Keratinocyte (primary cell): Measurements from ENCODE around the gene ANKRD28. TPM values are rescaled to one million over a fixed set of nuclear protein-coding genes. Genes with fewer than 3 reads are reported as not detected.

ENCODE experiments used
- DNase-seq: peaks from one replicate; pipeline ENCODE4 v3.0.0-alpha.2; 2011; ENCODE audit warnings: low read depth, missing footprints, low spot score
- FAIRE-seq: peaks from 2 replicates; lab custom pipeline; 2011; peaks lifted over from hg19 to GRCh38; lab: Jason Lieb, UNC
- H2AFZ ChIP-seq: 2 replicates; pipeline ENCODE4 v1.6.0; 2012; ENCODE audit warnings: low read length, control low read depth, inconsistent platforms; ENCODE audit not compliant: control insufficient read depth
- H3K27ac ChIP-seq: 2 replicates; pipeline ENCODE4 v1.5.1; 2011; ENCODE audit warnings: low read length; ENCODE audit not compliant: control insufficient read depth, insufficient read depth
- H3K27me3 ChIP-seq: 3 replicates; pipeline ENCODE4 v1.6.0; 2011; ENCODE audit warnings: low read length; ENCODE audit not compliant: control insufficient read depth, insufficient read depth; ENCODE audit errors: extremely low read depth
- H3K36me3 ChIP-seq, 2 experiments: 2 replicates in 1 of 2; 3 replicates in 1 of 2; pipeline ENCODE4 v1.5.1; 2011; ENCODE audit warnings: low read length in 2 of 2, mild to moderate bottlenecking in 1 of 2; ENCODE audit not compliant: control insufficient read depth in 2 of 2, insufficient read depth in 2 of 2; ENCODE audit errors: extremely low read depth in 1 of 2
- H3K4me1 ChIP-seq: 3 replicates; pipeline ENCODE4 v1.5.1; 2011; ENCODE audit warnings: low read length; ENCODE audit not compliant: control insufficient read depth, insufficient read depth; ENCODE audit errors: extremely low read depth
- H3K4me2 ChIP-seq: 3 replicates; pipeline ENCODE4 v1.6.0; 2011; ENCODE audit warnings: low read depth, low read length; ENCODE audit not compliant: control insufficient read depth, insufficient read depth; ENCODE audit errors: extremely low read depth
- H3K4me3 ChIP-seq, 3 experiments: fragments of 200-600 bp in 1 of 3; sonication (generic) in 1 of 3; 2 replicates in 2 of 3; 3 replicates in 1 of 3; pipeline ENCODE4 v1.5.1; 2011 to 2016; ENCODE audit warnings: low read length in 3 of 3, mild to moderate bottlenecking in 3 of 3, control low read depth in 2 of 3, inconsistent platforms in 1 of 3, low read depth in 1 of 3, mixed read lengths in 1 of 3, mixed run types in 1 of 3, moderate library complexity in 1 of 3; ENCODE audit not compliant: control insufficient read depth in 2 of 3, insufficient read depth in 2 of 3; ENCODE audit errors: extremely low read depth in 1 of 3
- H3K79me2 ChIP-seq: 2 replicates; pipeline ENCODE4 v1.6.0; 2012; ENCODE audit warnings: low read length; ENCODE audit not compliant: control insufficient read depth, insufficient read depth
- H3K9ac ChIP-seq: 3 replicates; pipeline ENCODE4 v1.6.0; 2011; ENCODE audit warnings: low read length; ENCODE audit not compliant: control insufficient read depth, insufficient read depth; ENCODE audit errors: extremely low read depth
- H3K9me1 ChIP-seq: 3 replicates; pipeline ENCODE4 v1.6.0; 2011; ENCODE audit warnings: low read length; ENCODE audit not compliant: control insufficient read depth, insufficient read depth; ENCODE audit errors: extremely low read depth
- H3K9me3 ChIP-seq: 2 replicates; pipeline ENCODE4 v1.5.1; 2012; ENCODE audit warnings: low read depth, low read length; ENCODE audit not compliant: control insufficient read depth
- H4K20me1 ChIP-seq: 3 replicates; pipeline ENCODE4 v1.6.0; 2011; ENCODE audit warnings: low read length; ENCODE audit not compliant: control insufficient read depth, insufficient read depth; ENCODE audit errors: extremely low read depth
- CTCF ChIP-seq, 3 experiments: IDR thresholded peaks in 1 of 3; conservative IDR thresholded peaks in 1 of 3; optimal IDR thresholded peaks in 1 of 3; 2 replicates in 2 of 3; 3 replicates in 1 of 3; pipeline versions ENCODE3 to v1.5.1; 2011; ENCODE audit warnings: low read length in 3 of 3, mild to moderate bottlenecking in 3 of 3, moderate library complexity in 2 of 3, control low read depth in 1 of 3, inconsistent platforms in 1 of 3; ENCODE audit not compliant: insufficient read depth in 2 of 3; ENCODE audit errors: extremely low read depth in 1 of 3
- EZH2 ChIP-seq: IDR thresholded peaks from one replicate; pipeline ENCODE4 v1.6.1; 2012; ENCODE audit warnings: inconsistent platforms, mild to moderate bottlenecking, low read length, moderate library complexity
- dilution Hi-C: fragments of 300-500 bp; cut with MboI; formaldehyde crosslinking; loops from one replicate; pipeline ENCODE4 v1.7.0; 2020; ENCODE audit warnings: low sequenced_read_pairs; ENCODE audit not compliant: extremely low pct_ligation_motif_present
- polyA plus RNA-seq, 5 experiments: library from polyadenylated mRNA; depleted of rRNA in 3 of 5; stranded (reverse) in 3 of 5; stranded (forward) in 1 of 5; unstranded in 1 of 5; fragments of >200 nt; gene quantifications; 1 replicate in 1 of 5; 2 replicates in 3 of 5; 3 replicates in 1 of 5; pipeline versions ENCODE4 v1.2.1 to v1.2.3, GENCODE V29; 2011 to 2012; ENCODE audit warnings: missing spikeins in 2 of 5, low read depth in 1 of 5, low replicate concordance in 1 of 5

The ANKRD28 gene
- polyA plus RNA-seq, 1 donor (not counting 4 experiments of a cell fraction or from before 2014, with no cell fraction given) = 32.7 TPM

DNA sequence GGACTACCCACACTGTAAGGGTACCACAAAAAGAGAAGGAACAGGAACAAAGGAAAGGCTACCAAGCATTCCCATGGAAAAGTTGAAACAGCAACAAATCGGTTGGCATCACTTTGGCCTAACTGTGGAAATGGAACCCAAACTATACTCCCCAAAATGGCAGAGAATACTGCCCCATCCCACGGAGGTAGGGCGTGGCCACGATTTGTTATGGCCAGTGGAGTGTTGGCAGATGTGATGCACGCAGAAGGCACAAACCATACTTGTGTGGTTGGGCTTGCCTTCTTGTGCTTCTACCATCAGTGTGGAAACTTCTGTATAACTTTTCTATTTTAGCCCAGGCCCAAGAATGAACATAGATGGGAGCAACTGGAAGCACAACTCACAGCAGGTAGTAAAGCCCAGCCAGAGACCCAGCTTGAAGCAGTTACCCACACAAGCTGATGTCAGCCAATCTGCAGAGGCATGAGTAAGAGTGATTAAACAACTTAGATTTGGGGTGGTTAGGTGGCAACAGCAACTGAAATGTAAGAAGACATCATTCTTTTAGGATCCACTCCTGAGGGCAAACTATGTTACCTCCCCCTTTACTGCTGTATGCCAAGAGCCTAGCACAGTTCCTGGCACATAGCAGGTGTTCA is 132.1 kb downstream of the ANKRD28 start:
- no peaks in the 10 kb centered on the region for H4K20me1 ChIP-seq
- no peak for DNase-seq
- no peak overlapping the region for H3K4me3 ChIP-seq
- H3K79me2 ChIP-seq = no peaks in the 10 kb centered on the region
- no peak overlapping the region for H3K4me2 ChIP-seq
- peaks cover 3 to 12% of the 10 kb centered on the region in 2 experiments for H3K36me3 ChIP-seq
- no peak for FAIRE-seq
- dilution Hi-C loops = no loop called here
- H3K27ac ChIP-seq = no peak overlapping the region
- no peaks in the 10 kb centered on the region for H3K9me1 ChIP-seq
- H3K9ac ChIP-seq = no peak overlapping the region
- H3K4me1 ChIP-seq = no peaks in the 10 kb centered on the region
- H2AFZ ChIP-seq = no peak overlapping the region
- no peaks in the 10 kb centered on the region for H3K9me3 ChIP-seq
- TF ChIP-seq CTCF (optimal IDR thresholded peaks at IDR 0.05 in 1 of 3, IDR thresholded peaks at IDR 0.05 in 1 of 3, conservative IDR thresholded peaks at IDR 0.05 in 1 of 3; ENCODE audit: extremely low read depth in 1 of 3, insufficient read depth in 2 of 3, low read length in 3 of 3) = no peak
- TF ChIP-seq EZH2 = no peak
- H3K27me3 ChIP-seq = no peaks in the 10 kb centered on the region

DNA sequence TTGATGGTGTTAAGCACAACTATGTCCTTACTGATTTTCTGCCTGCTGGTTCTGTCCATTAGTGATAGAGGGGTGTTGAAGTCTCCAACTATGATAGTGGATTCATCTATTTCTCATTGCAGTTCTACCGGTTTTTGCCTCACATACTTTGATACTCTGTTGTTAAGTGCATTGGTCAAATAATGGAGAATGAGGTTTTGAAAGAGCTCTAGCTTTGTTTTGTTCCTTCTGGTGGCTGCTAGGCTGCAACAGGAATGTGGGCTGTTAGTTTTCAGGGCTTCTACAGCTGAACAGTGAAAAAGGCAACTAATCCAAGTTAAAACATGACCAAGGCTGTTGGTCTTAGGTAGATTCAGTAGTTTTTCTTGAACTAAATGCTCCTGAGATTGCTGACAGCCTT is 133.6 kb downstream of the ANKRD28 start:
- H3K4me3 ChIP-seq = no peak overlapping the region
- no peaks in the 10 kb centered on the region for H3K27me3 ChIP-seq
- peaks cover 1 to 4% of the 10 kb centered on the region in 2 experiments for H3K36me3 ChIP-seq
- no peak for TF ChIP-seq EZH2
- TF ChIP-seq CTCF (optimal IDR thresholded peaks at IDR 0.05 in 1 of 3, IDR thresholded peaks at IDR 0.05 in 1 of 3, conservative IDR thresholded peaks at IDR 0.05 in 1 of 3; ENCODE audit: extremely low read depth in 1 of 3, insufficient read depth in 2 of 3, low read length in 3 of 3) = no peak
- H3K9ac ChIP-seq = no peak overlapping the region
- no peaks in the 10 kb centered on the region for H3K79me2 ChIP-seq
- H3K4me2 ChIP-seq = no peak overlapping the region
- FAIRE-seq (peak; percentile 13), DNase-seq (no peak)
- no peaks in the 10 kb centered on the region for H3K9me3 ChIP-seq
- no peaks in the 10 kb centered on the region for H3K9me1 ChIP-seq
- dilution Hi-C loops = no loop called here
- no peaks in the 10 kb centered on the region for H4K20me1 ChIP-seq
- peaks cover 4% of the 10 kb centered on the region for H3K4me1 ChIP-seq
- no peak overlapping the region for H3K27ac ChIP-seq
- no peak overlapping the region for H2AFZ ChIP-seq
